NCI-H446 (cell line): ENCODE results near the gene BLACAT1.

Source experiments
- DNase-seq, 2 experiments: peaks; one replicate each; lab custom pipeline; 2025; lab: John Stamatoyannopoulos, UW

Gene BLACAT1

DNA sequence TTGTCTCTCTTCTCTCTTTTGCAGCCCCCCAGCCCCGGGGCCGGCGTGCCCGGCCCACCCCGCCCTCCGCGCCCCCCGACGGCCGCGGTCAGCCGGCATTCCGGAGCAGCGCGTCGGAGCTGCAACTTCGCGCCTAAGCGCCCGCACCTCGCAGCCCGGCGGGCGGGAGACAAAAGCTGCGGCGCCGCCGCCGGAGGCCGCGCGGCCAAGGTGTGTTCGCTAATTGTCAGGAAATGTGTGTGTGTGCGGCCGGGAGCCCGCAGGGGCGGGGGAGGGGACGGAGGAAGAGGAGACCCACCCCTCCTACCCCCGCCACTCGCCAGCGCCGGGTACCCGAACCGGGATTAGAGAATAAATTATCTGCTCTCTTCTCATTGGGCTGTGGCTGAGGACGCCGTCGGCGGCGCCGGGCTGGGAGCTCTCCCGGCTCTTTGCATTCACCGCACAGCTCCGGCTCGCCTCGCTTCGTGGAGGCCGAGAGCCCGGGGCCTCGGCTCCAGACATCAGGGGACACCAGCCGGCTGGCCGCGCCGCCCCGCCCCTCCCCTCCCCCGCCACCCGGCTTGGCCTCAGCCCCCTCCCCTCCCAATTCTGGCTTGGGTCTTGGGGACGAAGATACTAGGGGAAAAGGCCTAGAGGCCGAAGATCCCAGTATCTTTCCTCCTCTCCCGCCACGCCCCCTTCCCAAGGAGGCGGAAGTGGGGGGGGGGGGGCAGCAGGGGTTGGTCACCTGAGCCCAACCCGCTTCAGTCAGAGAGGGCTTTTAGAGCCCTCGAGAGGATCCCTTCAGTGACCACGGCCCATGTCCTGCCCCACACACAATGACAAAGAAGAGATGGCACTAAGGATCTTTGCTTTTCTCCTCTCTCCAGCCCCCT is 1.3 kb upstream of the BLACAT1 start:
- no peak for DNase-seq

DNA sequence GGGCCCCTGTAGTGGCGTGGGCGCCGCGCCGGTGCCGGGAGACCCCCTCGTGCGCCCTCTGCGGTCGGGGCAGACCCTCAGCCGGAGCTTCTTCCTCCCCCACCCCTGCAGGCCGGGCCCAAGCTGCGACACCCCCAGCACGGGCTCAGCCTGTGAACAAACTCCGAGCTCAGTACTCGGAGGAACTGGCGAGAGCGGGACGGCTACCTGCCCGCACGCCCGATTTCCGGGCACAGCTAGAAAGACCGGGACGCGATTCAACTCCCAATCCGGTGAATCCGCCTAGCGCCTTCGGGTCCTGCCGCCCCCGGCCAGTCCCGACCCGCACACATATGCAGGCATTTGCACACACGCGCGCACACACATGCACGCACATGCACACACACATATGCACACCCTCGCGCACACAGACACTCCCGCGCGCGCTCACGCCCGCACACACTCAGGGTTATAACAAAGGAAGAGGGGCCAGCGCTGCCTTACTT is 580 bp upstream of the BLACAT1 start:
- no peak for DNase-seq

- no peak for DNase-seq
Observed at GRCh38 chr1:205454903-205455335, 926 bp downstream of the BLACAT1 start.

- DNase-seq: peak in 1 of 2 experiments; percentile 13
Observed at GRCh38 chr1:205453466-205453865, 2.4 kb downstream of the BLACAT1 start.

GRCh38 chr1:205452933-205453332 is 2.9 kb downstream of the BLACAT1 start:
- no peak for DNase-seq

DNA sequence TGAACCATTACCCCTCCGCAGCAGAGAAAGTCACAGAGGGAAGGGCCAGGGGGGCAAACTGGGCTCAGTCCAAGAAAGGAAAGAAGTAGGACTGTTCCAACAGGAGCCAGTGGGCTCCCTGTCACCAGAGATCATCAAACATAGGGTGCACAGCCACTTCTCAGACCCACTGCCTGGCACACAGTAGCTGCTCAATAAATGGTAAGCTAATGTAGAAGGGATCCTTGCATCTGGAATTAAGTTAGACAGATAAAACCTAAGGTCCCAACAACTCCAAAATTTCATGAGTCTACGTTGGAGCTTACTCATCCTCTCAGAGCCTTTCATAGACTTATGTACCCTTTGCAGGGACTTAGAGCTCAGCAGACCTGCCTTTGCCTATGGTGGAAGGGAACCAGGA is 3.5 kb downstream of the BLACAT1 start:
- no peak for DNase-seq

DNA sequence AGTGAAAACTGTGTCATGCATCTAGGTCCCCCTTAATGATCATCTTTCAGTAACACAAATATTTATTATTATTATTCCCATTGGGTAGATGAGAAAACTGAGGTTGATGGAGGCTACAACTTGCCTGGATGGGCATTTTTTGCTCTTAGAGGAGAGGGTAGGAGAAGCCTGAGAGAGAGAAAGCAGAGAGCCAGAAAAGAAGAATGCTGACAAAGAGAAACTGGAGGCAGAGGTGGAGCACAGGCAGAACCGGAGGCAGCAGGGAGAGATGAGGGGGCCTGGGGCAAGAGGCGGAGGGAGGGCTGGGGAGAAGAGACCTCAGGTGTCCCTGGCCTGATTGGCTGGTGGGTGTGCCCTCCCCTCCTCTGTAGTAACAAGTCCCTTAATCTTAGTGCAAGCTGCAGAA is 4.1 kb downstream of the BLACAT1 start:
- DNase-seq: no peak

GRCh38 chr1:205451202-205451601 is 4.6 kb downstream of the BLACAT1 start:
- DNase-seq: no peak

GRCh38 chr1:205450448-205450847 is 5.4 kb downstream of the BLACAT1 start:
- DNase-seq: no peak

DNA sequence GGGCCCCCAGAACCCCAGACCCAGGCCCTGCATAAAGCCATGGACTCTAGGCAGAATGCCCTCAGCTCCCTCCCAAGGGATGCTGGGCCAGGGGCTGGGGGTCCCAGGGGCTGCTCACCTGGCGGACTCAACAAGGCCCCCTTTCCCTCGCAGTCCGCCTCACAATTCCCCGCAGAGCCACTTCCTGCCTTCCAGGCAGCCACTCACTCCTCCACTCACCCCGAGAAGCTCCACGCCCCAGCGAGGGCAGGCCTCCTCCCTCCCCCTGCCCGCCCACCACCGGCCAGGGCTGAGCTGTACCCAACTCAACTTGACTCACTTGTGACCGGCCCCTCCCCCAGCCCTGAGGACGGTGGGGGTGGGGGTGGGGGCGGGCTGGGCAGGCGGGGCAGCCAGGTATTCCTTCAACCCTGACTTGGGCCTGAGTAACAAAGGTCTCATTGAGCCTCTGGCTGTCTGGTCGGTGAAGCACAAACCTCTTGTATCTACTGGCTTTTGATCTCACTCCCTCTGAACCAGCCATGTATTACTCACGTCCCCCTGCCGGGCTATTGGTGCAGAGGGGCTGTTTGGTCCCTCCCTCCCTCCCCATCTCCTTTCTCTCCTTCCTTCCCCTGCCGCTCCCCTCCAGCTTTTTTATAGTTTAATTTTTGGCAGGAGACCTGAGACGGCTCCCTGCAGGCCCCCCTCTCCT is 5.9 kb downstream of the BLACAT1 start:
- no peak for DNase-seq

- no peak for DNase-seq
Observed at GRCh38 chr1:205449254-205449749, 6.5 kb downstream of the BLACAT1 start.

- no peak for DNase-seq
Observed at GRCh38 chr1:205448540-205449253, 7.1 kb downstream of the BLACAT1 start.

DNA sequence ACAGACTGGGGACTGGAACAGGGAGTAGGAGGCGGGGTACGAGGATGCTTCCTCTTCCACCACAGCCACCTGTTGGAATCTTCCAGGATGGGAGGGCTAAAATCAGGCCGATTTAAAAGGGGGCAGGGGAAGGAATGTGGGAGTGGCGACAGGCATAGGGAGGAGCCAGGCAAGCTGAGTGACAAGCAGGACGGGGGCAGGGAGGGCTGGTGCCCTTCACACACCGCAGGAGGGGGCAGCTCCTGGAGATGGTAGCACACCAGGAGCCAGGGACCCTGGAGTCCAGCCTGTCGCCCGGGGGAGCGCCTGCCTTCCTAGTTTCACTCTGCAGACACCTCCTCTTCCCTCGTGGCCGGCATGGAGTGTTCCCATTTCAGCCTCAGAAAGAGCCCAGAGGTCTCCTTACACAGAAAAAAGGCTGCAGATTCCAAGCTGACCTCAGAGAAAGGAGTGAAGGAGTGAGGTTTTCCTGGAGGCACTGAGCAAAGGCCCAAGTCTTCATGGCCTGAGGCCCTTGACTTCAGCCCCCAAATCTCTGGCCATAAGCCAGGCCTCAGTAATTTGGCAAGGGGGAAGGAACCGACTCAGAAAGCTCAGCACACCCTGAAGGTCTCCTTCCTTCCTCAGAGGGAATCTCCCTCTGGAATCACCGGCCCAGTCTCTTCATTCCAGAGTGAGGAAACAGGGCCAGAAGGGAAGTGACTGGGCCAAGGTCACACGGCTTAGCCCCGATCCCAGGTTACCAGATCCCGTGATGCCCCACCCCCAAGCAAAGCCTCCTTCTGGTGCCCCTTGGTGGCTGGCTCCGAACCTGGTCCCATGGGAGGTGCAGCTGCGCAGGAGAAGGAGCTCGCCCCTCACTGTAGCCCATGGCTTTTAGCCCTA is 8.1 kb downstream of the BLACAT1 start:
- no peak for DNase-seq

DNA sequence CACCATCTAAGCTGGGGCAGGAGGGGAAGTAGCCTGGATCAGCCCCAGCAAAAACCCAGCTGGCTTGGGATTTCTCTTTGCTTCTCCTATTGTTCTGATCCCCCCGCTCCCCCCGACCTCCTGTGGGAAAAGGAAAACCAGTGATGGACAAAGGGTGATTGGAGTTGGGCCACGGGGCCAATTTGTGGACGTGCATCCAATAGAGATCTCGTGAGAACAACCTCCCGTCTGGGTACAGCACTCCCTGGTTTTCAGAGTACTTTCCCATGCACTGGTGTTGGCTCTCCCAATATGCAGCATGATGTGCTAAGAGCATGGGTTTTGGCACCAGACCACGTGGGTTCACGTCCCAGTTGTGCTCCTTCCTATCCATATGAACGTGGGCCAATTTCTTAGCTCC is 9.0 kb downstream of the BLACAT1 start:
- peak in 1 of 2 experiments; percentile 22 for DNase-seq

DNA sequence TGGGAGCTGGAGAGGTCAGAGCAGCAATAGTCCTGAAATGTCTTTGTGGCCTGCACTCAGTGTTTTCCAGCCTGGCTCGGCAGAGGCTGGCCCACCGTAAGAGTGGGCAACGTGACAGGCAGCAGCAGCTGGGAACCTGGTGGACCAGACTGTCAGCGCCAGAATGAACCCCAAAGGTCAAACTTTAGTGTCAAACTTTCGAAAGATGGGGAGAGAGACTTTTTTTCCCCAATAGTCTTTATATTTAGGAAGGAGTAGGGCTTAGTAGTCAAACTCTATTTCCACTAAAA is 10.3 kb downstream of the BLACAT1 start:
- no peak for DNase-seq

DNA sequence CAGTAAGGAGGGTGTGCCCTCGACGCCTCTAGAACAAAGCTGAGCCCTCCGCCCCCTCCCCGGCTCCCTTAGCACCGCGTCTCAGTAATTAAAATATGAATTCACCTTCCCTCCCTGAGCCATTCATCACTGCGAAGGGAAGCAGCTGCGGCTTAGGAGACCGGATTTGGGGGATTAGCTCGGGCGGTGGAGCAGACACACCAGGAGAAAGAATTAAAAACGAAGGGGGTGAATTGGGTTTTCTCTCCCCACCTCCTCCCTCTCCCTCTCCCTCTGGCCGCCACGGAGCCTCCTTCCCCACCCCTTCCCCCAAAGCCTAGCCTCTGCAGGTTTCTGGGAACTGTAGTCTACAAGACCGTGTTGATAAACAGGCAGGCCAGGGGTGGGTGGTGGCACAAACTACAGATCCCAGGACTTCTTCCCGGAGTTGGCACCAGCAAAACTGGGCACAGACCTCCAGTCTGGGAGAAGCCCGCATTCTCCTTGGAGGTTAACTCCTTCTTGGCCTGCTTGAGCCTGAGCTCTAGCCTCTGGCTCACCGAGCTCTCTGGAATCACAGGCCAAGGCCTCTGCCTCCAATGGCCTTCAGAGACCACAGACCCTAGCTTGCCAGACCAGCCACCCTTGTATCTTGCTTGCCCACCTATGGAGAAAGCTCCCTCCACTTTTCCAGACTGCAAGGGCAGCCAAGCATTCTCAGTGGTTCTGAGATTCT is 10.8 kb downstream of the BLACAT1 start:
- DNase-seq: peak; percentile 81 to 90

DNA sequence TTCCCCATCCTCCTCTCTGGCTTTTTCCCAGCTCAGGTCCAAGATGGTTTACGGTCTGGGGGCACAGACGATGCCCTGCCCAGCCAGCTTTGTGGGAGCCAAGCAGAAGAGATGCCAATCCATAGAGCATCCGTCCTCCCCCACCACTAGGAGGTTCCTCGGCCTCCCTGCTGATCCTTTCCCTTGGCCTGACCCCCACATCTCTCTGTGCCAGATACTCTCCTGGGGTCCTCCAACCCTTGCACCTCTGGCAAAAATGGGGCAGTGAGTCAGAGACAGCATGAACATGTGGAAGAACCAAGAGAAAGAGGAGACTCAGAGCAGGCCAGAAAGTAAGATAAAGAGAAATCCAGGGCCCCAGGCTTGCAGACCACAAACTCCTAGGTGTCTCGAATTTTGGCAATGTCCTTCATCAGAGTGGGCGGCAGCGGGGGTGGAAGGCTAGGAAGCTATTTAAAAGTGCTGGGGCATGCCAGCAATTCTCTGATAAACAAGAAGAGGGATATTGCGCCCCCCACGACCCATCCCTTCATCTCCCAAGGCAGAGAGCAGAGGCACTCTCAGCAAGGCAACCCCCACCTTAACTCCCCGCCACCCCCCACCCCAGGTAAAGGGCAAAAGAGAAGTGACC is 11.4 kb downstream of the BLACAT1 start:
- DNase-seq: no peak

DNA sequence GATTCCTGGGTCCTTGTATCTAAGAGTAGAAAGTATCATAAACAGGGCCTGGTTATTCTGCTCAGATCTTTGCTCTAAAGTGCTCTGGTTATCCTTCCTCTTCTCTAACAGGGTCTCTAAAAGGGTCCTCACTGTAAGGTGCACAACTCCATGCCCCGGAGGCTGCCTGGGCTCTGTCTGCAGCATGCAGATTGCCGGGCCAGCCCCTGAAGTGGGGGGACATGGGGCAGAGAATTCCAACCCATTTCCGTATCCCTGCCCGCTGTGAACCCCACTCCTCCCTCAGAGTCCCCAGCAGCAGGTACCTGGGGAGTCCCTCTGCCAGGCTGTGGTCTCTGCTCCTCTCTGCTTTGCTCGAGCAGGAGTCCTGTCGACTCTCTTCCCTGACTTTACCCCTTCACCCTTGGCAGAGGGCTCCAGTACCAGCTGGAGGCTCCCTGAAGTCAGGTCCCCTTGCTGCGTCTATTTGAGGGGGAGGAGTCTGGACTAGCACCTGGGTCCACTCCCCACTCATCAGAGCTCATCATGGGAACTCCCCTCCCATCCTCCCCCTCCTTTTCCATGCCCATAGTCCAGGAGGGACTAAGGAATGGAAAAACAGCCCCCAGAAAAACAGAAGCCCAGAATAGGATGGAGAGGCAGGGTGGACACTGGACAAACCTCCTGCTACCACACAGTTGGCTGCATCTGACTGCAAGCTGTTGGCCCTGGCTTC is 12.1 kb downstream of the BLACAT1 start:
- no peak for DNase-seq

- DNase-seq: no peak
Observed at GRCh38 chr1:205442051-205442725, 13.7 kb downstream of the BLACAT1 start.
